ACHN (cell line): Measurements from ENCODE around the gene AHCYL2.
"Not testable (repeated sequence)": the region's sequence is repeated elsewhere in the genome, so short reads cannot be mapped to it uniquely, and the experiment has no call there.

Experiments used
- DNase-seq: peaks from one replicate; pipeline ENCODE4 v3.0.0-alpha.2; 2015
- in situ Hi-C: cut with HindIII; loops from 2 replicates; pipeline ENCODE4 v1.10.0; 2017; ENCODE audit warnings: low sequenced_read_pairs, low pct_ligation_motif_present, low pct_unique_long_range_greater_than_20kb

AHCYL2 gene

DNA sequence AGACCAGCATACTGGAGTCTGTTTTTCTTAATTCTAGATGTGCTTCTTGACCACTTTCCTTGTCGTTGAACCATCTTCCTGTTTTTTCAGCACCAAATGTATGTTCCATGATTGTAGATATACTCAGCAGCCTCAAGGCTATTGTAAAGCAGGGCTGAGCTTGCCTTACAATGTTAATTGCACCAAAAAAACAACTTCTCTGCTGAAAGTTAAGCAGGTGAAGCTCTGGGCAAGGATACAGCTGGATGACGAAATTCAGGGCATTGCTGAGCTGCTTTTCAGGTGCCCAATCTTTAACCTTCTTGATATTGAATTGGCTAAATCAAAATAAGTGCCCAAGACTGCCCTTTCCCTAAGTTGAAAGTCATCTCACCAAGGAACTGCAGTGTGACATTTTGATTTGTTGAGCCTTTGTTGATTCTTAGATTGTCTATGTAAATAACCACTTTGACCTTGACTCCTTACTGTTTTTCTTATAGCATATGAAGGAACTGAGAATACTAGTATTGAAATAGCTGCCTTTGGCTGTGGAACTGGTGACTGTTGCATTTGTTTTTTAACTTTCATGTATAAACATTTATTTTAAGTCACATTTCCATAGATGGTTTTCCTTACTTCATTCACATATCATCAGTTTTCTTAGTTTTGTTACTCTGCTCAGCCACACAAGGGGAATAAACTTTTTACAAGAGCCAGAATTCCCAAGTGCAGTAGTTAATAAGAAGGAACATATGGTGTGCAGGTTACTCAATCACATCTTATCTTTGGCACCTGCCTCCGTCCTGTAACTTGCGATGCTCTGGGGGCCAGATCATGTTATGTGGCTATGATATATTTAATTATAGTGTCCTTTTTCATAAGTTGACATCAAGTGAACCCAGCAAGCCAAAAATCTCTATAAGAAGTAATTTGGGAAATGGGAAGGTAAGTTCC is 3.1 kb downstream of the AHCYL2 start:
- in situ Hi-C loops = no loop called here
- no peak for DNase-seq

DNA sequence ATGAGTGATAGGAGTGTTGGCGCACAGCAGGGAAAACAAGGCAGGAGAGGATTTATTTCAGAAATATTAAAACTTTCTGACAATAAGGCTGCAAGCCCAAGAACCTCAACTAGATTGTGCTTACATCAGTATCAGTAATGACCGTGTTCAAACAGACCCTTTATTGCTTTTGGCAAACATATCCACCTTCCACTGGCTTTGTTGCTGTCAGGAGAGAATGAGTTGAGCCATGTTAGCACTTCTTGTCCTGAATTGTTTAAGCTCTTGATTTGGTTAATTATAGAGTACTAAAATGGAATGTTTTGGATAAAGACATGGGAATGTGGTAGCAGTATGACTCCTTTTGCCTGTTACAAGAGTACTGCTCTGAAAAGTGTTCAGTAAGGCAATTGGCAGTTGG is 3.8 kb downstream of the AHCYL2 start:
- no peak for DNase-seq
- in situ Hi-C loops = no loop called here

DNA sequence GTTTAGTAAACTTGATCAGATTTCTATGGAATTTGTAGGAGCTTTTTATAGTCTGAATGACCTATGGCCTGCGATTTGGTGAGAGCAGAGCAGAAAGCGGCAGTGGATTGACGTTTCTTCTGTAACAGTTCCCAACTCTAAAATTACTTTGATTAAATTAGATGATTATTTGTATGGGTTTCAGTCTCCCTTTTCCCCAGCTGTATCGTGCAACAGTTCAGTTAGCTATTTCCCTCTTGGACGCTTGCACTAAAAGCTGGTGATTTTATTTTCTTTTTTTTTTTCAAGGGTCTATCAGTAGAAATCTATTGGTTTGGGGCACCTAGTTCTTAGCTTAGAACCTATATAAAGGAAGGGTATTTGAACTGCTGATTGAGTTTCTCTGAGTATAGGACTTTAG is 6.8 kb downstream of the AHCYL2 start:
- DNase-seq = no peak
- in situ Hi-C loops = no loop called here

DNA sequence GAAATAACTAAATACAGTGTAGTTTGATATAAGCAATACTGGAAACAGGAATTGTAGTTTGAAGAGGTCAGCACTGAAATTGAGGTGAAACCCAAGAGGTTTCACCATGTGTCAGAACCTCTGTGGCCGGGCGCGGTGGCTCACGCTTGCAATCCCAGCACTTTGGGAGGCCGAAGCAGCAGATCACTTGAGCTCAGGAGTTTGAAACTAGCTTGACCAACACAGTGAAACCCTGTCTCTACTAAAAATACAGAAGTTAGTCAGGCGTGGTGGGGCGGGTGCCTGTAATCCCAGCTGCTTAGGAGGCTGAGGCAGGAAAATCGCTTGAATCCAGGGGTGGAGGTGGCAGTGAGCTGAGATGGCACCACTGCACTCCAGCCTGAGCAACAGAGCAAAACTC is 13.7 kb downstream of the AHCYL2 start:
- DNase-seq = no peak
- in situ Hi-C loops = no loop called here

DNA sequence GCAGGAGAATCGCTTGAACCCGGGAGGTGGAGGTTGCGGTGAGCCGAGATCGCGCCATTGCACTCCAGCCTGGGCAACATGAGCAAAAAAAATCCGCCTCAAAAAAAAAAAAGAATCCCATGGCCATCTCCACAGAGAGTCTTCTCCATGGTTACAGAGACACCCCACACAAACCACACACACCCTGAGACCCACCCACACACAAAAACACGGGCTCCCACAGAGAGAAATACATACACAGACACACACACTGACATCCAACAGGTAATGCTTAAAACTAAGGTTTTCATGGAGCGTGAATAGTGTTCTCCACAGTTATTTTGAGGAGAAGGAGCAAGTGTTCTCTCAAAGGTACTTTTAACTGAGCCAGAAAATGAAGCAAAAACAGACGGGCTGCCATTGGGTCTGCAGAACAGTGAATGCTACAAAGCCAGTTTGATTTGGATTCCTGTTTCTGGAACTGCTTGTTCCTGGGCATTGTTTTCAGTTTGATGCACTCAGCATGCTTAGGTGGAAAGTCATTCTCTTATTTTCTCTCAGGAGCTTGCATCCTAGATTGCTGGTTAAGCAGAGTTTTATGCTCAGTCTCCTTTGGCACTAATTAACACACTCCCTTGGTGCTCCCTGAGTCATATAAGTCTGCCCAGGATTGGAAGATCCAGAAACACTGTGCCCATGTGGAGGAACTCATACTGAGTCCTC is 15.4 kb downstream of the AHCYL2 start:
- DNase-seq = peak; percentile 37
- in situ Hi-C loops = no loop called here

DNA sequence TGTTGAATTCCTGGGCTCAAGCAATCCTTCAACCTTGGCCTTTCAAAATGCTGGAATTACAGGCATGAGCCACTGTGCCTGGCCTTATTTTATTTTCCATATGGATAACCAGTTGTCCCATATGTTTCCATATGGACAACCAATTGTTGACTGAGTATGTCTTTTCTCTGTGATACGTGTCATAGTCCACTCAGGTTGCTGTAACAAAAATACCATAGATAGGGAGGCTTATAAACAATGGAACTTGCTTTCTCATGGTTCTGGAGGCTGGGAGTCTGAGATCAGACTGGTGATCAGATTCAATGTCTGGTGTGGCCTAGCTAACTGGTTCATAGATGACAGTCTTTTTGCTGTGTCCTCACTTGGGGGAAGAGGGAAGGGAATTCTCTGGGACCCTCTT is 19.4 kb downstream of the AHCYL2 start:
- in situ Hi-C loops = no loop called here
- no peak for DNase-seq

DNA sequence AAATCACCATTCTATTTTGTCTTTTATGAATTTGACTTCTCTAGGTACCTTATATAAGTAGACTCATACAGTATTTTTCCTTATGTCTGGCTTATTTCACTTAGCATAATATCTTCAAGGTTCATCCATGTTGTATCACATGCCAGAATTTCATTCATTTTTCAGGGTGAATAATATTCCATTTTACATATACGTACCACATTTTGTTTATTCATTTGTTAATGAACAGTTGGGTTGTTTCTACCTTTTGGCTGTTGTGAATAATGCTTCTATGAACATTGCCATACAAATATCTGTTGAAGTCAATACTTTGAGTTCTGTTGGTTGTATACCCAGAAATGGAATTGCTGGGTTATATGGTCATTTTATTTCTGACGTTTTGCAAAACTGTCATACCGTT is 20.7 kb downstream of the AHCYL2 start:
- in situ Hi-C loops = no loop called here
- DNase-seq = no peak

DNA sequence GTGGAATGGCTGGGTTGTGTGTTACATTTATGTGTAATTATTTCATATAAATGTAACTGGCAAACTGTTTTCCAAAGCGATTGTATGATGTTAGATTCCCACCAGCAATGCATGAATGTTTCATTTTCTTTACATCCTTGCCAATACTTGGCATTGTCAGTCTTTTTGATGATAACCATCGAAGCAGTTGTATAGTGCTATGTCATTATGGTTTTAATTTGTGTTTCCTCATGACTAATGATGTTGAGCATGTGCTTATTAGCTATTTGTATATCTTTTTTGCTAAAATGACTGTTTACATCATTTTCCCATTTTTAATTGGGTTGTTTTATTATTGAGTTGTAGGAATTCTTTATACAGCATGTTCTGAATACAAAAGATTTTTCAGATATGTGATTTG is 22.3 kb downstream of the AHCYL2 start:
- in situ Hi-C loops = no loop called here
- no peak for DNase-seq

DNA sequence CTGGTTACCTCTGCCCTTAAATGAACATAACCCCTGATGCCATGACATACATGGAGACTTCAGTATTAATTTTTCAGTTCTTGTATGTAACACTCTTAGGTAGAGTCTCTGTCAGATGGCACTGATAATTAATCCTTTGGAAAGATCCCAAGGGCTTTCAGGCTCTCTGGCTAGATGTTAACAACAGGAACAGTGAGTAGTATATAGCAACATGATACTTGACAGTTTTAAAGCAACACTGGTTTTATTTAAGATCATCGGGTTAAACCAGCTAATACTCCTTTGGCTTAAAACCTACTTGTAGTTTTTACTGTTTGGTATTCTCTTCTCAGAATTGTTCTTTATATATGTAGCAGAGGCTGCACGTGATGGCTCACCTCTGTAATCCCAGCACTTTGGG is 27.3 kb downstream of the AHCYL2 start:
- no peak for DNase-seq
- in situ Hi-C loops = no loop called here

DNA sequence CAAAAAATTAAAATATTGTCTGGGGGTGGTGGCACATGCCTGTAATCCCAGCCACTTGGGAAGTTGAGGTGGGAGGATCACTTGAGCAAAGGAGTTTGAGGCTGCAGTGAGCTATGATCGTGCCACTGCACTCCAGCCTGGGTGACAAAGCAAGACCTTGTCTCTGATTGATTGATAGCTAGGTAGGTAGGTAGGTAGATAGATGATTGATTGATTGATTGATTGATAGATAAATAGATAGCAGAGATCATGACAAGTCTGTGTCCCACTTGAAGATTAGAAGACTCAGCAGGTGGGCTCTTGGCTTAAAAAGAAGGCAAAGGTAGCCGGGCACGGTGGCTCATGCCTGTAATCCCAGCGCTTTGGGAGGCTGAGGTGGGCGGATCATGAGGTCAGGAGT is 27.8 kb downstream of the AHCYL2 start:
- in situ Hi-C loops, DNase-seq: not testable (repeated sequence)

DNA sequence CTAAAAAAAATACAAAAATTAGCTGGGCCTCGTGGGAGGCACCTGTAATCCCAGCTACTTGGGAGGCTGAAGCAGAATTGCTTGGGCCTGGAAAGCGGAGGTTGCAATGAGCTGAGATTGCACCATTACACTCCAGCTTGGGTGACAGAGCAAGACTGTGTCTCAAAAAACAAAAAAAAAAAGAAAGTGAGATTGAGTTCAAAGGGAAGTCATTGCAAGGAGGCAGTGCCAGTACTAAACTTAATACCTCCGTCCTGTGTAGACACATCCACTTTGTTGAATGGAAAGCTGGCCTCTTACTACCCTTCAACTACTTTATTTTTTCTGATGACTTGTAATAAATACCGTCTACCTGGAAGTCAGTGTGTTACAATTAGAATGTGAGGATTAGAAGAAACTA is 31.0 kb downstream of the AHCYL2 start:
- in situ Hi-C loops = no loop called here
- DNase-seq = no peak

DNA sequence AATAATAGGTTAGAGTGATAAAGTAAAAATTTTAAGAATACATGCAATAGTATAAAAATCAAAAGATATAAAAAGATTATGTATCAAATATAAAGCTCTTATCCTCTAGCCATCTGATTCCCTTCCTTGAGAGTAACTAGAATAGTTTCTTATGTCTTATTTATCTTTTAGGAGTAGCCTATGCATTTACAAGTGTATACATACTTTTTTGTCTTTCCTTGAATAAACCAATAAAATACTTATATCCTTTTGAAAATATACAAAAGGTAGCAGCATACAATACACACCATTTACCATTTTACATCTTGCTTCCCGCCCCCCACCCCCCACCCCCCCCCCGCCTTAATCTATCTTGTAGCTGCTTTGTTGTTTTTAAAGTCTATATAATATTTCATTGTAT is 31.4 kb downstream of the AHCYL2 start:
- DNase-seq = no peak
- in situ Hi-C loops = no loop called here

DNA sequence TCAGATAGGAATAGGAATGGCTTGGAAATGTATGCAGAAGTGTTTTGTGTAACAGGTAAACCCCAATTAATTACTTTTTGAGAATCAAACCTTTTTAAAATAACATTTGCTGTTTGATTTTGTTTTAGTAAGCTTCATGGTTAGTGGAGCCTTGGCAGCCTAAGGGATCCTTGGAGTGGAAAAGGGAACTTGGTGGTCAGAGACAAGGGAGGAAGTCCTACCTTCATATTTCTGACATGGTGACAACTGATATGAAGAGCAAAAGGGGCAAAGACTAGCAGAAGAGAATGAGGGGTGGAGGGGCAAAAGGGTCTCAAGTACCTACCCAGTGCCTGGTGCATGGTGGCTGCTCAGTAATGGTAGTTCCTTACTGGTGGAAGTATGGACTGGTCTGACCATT is 32.3 kb downstream of the AHCYL2 start:
- no peak for DNase-seq
- in situ Hi-C loops = no loop called here

DNA sequence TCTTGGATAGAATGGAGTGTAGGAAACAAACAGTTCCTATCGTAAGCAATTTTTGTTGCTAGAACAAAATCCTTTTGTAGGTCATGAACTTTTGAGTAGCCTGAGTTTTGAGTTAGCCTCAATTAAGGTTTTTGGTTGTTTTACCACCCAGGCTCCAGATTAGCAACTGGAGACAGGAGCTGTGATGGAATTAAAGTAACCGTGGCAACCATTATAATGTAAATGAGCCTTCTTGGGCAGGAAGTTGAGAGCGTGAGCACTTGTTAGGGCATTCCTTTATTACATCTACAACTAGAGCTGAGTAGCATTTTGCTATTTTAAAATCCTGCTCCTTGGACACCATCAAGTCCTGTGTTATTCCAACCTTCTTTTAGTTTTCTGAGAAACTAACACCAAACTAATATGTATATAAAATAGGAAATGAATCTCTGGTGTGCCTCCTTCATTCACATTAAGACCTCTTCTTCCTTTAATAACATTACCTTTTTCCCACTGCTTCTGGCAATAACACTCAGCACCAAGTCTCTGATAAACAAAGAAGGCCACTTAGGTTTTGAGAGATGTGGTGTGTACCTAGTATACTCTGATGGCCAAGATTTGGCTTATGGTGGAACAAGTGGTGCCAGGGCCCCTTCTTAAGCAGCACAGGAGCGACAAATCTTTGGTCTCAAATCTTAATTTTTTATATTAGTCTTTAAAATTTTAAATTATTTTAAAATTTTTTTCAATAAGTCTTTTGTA is 34.0 kb downstream of the AHCYL2 start:
- DNase-seq = no peak
- in situ Hi-C loops = no loop called here

DNA sequence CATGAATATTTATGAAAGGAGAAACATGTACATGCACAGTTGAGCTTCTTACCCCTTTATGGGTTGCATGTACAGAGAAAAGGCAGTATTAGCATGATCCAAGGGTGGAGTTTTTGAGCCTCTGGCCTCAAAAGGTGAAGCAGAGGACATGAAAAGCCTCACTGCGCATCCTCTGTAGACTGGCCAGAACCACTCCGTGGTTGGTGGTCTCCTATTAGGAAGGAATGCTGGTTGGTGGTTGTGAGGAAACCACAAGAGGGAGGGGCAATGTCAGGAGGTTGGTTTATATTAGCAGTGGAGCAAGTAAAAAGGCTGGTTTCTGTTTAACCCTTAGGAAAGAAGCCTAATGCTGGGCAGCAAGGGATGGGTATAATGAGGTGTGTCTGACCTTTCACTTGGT is 37.5 kb downstream of the AHCYL2 start:
- in situ Hi-C loops = no loop called here
- no peak for DNase-seq

DNA sequence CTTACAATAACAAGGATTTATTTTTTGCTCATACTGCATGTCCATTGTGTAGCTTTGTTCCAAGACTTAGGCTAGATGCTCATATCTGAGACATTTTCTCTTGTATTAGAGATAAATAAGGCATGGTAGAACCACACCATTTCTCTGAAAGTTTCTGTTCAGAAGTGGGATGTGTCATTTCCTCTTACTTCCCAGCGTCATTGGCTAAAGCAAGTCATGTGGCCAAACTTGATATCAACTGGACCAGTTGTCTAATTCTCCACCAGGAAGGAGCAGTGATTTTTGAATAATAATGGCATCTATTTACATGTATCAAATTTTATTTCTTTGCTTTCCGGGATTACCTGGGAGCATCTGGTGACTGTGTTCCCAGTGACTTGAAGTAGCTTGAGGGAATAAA is 38.3 kb downstream of the AHCYL2 start:
- in situ Hi-C loops = no loop called here
- no peak for DNase-seq

DNA sequence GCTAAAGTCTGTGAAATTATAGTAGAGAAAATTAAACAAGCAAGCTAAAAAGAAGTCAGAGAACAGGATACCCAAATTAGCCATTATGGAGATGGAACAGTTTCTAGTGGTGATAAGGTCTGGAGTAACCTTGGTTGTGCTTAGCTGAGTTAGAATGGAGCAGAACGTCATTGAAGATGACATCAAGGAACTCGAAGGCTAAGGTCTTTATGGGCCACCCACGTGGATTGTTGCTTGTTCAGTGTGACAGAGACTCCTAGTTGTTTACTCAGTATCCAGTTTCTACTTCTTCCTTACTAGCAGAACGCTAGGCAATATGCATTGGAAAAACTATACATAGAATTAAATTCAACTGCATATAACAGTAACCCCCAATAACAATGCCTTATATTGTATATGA is 39.7 kb downstream of the AHCYL2 start:
- in situ Hi-C loops = no loop called here
- DNase-seq = no peak

DNA sequence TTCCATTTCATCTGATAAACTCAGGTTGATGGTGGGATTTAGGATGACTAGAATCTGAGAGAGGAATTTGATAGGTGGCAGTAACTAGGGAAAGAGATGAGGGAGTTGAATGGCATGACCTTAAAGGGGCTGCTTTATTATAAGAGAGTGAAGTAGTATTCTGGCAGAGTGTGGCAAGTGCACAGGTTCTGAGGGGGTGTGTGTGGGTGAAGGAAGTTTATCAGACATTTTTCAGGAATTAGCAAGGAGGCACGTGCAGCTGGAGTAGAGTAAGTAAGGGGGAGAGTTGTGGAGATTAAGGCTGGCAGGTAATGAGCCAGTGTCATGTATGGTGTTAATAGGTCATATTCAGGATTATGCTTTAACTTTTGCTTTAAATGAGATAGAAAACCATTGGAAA is 40.5 kb downstream of the AHCYL2 start:
- no peak for DNase-seq
- in situ Hi-C loops = no loop called here

DNA sequence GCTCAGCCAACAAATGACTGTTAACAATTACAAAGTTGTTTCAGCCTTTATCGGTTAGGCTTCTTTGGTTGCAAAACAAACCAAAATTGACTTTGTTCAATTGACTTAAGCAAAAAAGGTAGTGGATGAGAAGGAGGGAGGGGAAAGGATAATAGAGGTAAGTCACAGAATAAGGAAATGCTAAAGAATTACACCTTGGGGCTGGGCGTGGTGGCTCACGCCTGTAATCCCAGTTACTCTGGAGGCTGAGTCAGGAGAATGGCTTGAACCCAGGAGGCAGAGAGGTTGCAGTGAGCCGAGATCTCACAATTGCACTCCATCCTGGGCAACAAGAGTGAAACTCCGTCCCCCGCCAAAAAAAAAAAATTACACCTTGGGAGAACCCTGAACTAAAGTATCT is 41.4 kb downstream of the AHCYL2 start:
- in situ Hi-C loops = no loop called here
- no peak for DNase-seq
